ENCODE results near the gene CACNA1D. TPM values are rescaled to one million over a fixed set of nuclear protein-coding genes. Genes with fewer than 3 reads are reported as not detected.
A peak's percentile ranks its signal among the peaks of the same experiment; 100 is the strongest.

Gene CACNA1D
- total and polyA plus RNA-seq, 2 donors (not counting 1 experiment from before 2014, with no cell fraction given) = 0.17 to 0.37 TPM

- Histone ChIP-seq H2AFZ (ENCODE audit: low read length) (no peak overlapping the region), H3K9ac (ENCODE audit: insufficient read depth, low read length) (no peak overlapping the region), H3K27me3 (ENCODE audit: control insufficient read depth, insufficient read depth, low read length) (peaks cover 10% of the 10 kb centered on the region), H3K36me3 (ENCODE audit: control insufficient read depth, insufficient read depth, low read length) (no peaks in the 10 kb centered on the region), H3K27ac (ENCODE audit: insufficient read depth, low read length) (no peak overlapping the region), H3K4me3 (replicated peaks in 1 of 4; ENCODE audit: control extremely low read depth in 1 of 4, insufficient read depth in 1 of 4, low read depth in 3 of 4, low read length in 4 of 4) (no peak overlapping the region), H3K4me1 (ENCODE audit: control insufficient read depth, extremely low read depth, insufficient read depth, low read length) (no peaks in the 10 kb centered on the region), H3K9me3 (ENCODE audit: control insufficient read depth, insufficient read depth, low read depth, low read length) (no peaks in the 10 kb centered on the region), H4K20me1 (ENCODE audit: control insufficient read depth, extremely low read depth, insufficient read depth, low read length) (no peaks in the 10 kb centered on the region), H3K79me2 (ENCODE audit: control insufficient read depth, insufficient read depth, low read length) (no peaks in the 10 kb centered on the region), H3K4me2 (ENCODE audit: extremely low read depth, insufficient read depth, low read length) (no peak overlapping the region)
- DNase-seq (ENCODE audit: low read depth in 2 of 2) = peak in 1 of 2 donors; percentile 10
- TF ChIP-seq CTCF (conservative IDR thresholded peaks at IDR 0.05 in 1 of 2, IDR thresholded peaks at IDR 0.05 in 1 of 2; ENCODE audit: low read depth in 1 of 2, low read length in 2 of 2) = no peak
- no peak for TF ChIP-seq EZH2 (IDR thresholded peaks at IDR 0.05; ENCODE audit: low read length, missing control alignments)
These were observed 6.8 kb downstream of the CACNA1D start for GRCh38 chr3:53501178-53501577.

- Histone ChIP-seq H4K20me1 (ENCODE audit: control insufficient read depth, extremely low read depth, insufficient read depth, low read length) (no peaks in the 10 kb centered on the region), H3K4me2 (ENCODE audit: extremely low read depth, insufficient read depth, low read length) (no peak overlapping the region), H3K4me1 (ENCODE audit: control insufficient read depth, extremely low read depth, insufficient read depth, low read length) (no peaks in the 10 kb centered on the region), H3K36me3 (ENCODE audit: control insufficient read depth, insufficient read depth, low read length) (no peaks in the 10 kb centered on the region), H3K9ac (ENCODE audit: insufficient read depth, low read length) (no peak overlapping the region), H2AFZ (ENCODE audit: low read length) (no peak overlapping the region), H3K79me2 (ENCODE audit: control insufficient read depth, insufficient read depth, low read length) (no peaks in the 10 kb centered on the region), H3K4me3 (replicated peaks in 1 of 4; ENCODE audit: control extremely low read depth in 1 of 4, insufficient read depth in 1 of 4, low read depth in 3 of 4, low read length in 4 of 4) (no peak overlapping the region), H3K27ac (ENCODE audit: insufficient read depth, low read length) (no peak overlapping the region), H3K27me3 (ENCODE audit: control insufficient read depth, insufficient read depth, low read length) (no peaks in the 10 kb centered on the region), H3K9me3 (ENCODE audit: control insufficient read depth, insufficient read depth, low read depth, low read length) (no peaks in the 10 kb centered on the region)
- no peak for TF ChIP-seq CTCF (conservative IDR thresholded peaks at IDR 0.05 in 1 of 2, IDR thresholded peaks at IDR 0.05 in 1 of 2; ENCODE audit: low read depth in 1 of 2, low read length in 2 of 2)
- TF ChIP-seq EZH2 (IDR thresholded peaks at IDR 0.05; ENCODE audit: low read length, missing control alignments) = no peak
- no peak for DNase-seq (ENCODE audit: low read depth in 2 of 2)
These were observed 8.3 kb downstream of the CACNA1D start for GRCh38 chr3:53502737-53503136.

GRCh38 chr3:53503195-53503594 lies 8.8 kb downstream of the CACNA1D start:
- no peaks in the 10 kb centered on the region for H3K36me3 ChIP-seq (ENCODE audit: control insufficient read depth, insufficient read depth, low read length)
- no peaks in the 10 kb centered on the region for H3K27me3 ChIP-seq (ENCODE audit: control insufficient read depth, insufficient read depth, low read length)
- TF ChIP-seq EZH2 (IDR thresholded peaks at IDR 0.05; ENCODE audit: low read length, missing control alignments) (no peak), CTCF (conservative IDR thresholded peaks at IDR 0.05 in 1 of 2, IDR thresholded peaks at IDR 0.05 in 1 of 2; ENCODE audit: low read depth in 1 of 2, low read length in 2 of 2) (no peak)
- H2AFZ ChIP-seq (ENCODE audit: low read length) = no peak overlapping the region
- H3K4me3 ChIP-seq (replicated peaks in 1 of 4; ENCODE audit: control extremely low read depth in 1 of 4, insufficient read depth in 1 of 4, low read depth in 3 of 4, low read length in 4 of 4) = no peak overlapping the region
- no peaks in the 10 kb centered on the region for H3K9me3 ChIP-seq (ENCODE audit: control insufficient read depth, insufficient read depth, low read depth, low read length)
- H3K9ac ChIP-seq (ENCODE audit: insufficient read depth, low read length) = no peak overlapping the region
- no peaks in the 10 kb centered on the region for H4K20me1 ChIP-seq (ENCODE audit: control insufficient read depth, extremely low read depth, insufficient read depth, low read length)
- no peak for DNase-seq (ENCODE audit: low read depth in 2 of 2)
- H3K4me2 ChIP-seq (ENCODE audit: extremely low read depth, insufficient read depth, low read length) = no peak overlapping the region
- no peak overlapping the region for H3K27ac ChIP-seq (ENCODE audit: insufficient read depth, low read length)
- H3K79me2 ChIP-seq (ENCODE audit: control insufficient read depth, insufficient read depth, low read length) = no peaks in the 10 kb centered on the region
- H3K4me1 ChIP-seq (ENCODE audit: control insufficient read depth, extremely low read depth, insufficient read depth, low read length) = no peaks in the 10 kb centered on the region
